Stimulated activated CD8-positive, alpha-beta memory T cell treated with anti-CD3 and anti-CD28 coated beads, Interleukin-7, amount 100 ng/mL, for 1 hour (primary cell): ENCODE results near the gene PLBD2.

Experiments used
- DNase-seq, 2 donors: peaks; one replicate each; pipeline ENCODE4 v3.0.0-alpha.2; 2020; ENCODE audit warnings: low read depth in 2 of 2

PLBD2 gene

GRCh38 chr12:113358381-113359132, at the start of gene PLBD2:
Gene PLBD2, plus strand, starts transcription at chr12:113358587. Its CDS starts 14 bp downstream, at chr12:113358601.
- DNase-seq, result peak; percentile 85 to 87

GRCh38 chr12:113310489-113310888, 47.9 kb upstream of the PLBD2 start:
- DNase-seq, result no peak

GRCh38 chr12:113314121-113314529, 44.3 kb upstream of the PLBD2 start:
- DNase-seq, result no peak

- no peak for DNase-seq
These were observed 43.0 kb upstream of the PLBD2 start for GRCh38 chr12:113315358-113315757.

- no peak for DNase-seq
These were observed 42.2 kb upstream of the PLBD2 start for GRCh38 chr12:113316155-113316554.

- no peak for DNase-seq
These were observed 41.3 kb upstream of the PLBD2 start for GRCh38 chr12:113317122-113317521.

- DNase-seq, result no peak
These were observed 40.2 kb upstream of the PLBD2 start for GRCh38 chr12:113318046-113318656.

- DNase-seq, result no peak
These were observed 39.3 kb upstream of the PLBD2 start for GRCh38 chr12:113318900-113319628.

- no peak for DNase-seq
These were observed 38.0 kb upstream of the PLBD2 start for GRCh38 chr12:113320401-113320800.

GRCh38 chr12:113322343-113322742, 36.0 kb upstream of the PLBD2 start:
- DNase-seq, result no peak

GRCh38 chr12:113325916-113326315, 32.5 kb upstream of the PLBD2 start:
- DNase-seq, result no peak

GRCh38 chr12:113326775-113327395, 31.5 kb upstream of the PLBD2 start:
- DNase-seq, result no peak

GRCh38 chr12:113328368-113328889, 30.0 kb upstream of the PLBD2 start:
- DNase-seq, result no peak

GRCh38 chr12:113329022-113329790, 29.2 kb upstream of the PLBD2 start:
- no peak for DNase-seq

GRCh38 chr12:113329791-113330417, 28.5 kb upstream of the PLBD2 start:
- no peak for DNase-seq

GRCh38 chr12:113330505-113330904, 27.9 kb upstream of the PLBD2 start:
- no peak for DNase-seq

- DNase-seq, result no peak
These were observed 25.5 kb upstream of the PLBD2 start for GRCh38 chr12:113332688-113333417.

- DNase-seq, result no peak
These were observed 25.0 kb upstream of the PLBD2 start for GRCh38 chr12:113333418-113333750.

GRCh38 chr12:113333877-113334785, 24.3 kb upstream of the PLBD2 start:
- no peak for DNase-seq
